ENCODE data around the gene GADD45A.

The GADD45A gene

GRCh38 chr1:67685067-67685557 is at the start of gene GADD45A:
TSS of gene GADD45A (plus strand) at chr1:67685201. CDS start at chr1:67685495, 294 bp downstream.
- Histone ChIP-seq H3K4me3 (ENCODE audit: low read depth, low read length) (peak within 1 kb of the TSS; percentile 94), H3K36me3 (replicated peaks) (peaks cover 34% of the 10 kb centered on the region), H3K27ac (peak within 1 kb of the TSS; percentile 92), H3K27me3 (replicated peaks) (no peaks in the 10 kb centered on the region)
- peak; percentile 99 for DNase-seq
- in situ Hi-C loops (cut with HindIII; ENCODE audit: low pct_ligation_motif_present, low sequenced_read_pairs): loop anchor here (25.0 kb wide), 1 partner anchor 148 kb away; no protein-coding TSS in a partner anchor
- TF ChIP-seq CTCF (IDR thresholded peaks at IDR 0.05; ENCODE audit: low read depth, low read length, missing control alignments): no peak

GRCh38 chr1:67636146-67636545 is 48.9 kb upstream of the GADD45A start:
- DNase-seq: no peak
- Histone ChIP-seq H3K4me3 (ENCODE audit: low read depth, low read length) (no peak overlapping the region), H3K27ac (no peak overlapping the region), H3K27me3 (replicated peaks) (no peaks in the 10 kb centered on the region), H3K36me3 (replicated peaks) (no peaks in the 10 kb centered on the region)
- in situ Hi-C loops (cut with HindIII; ENCODE audit: low pct_ligation_motif_present, low sequenced_read_pairs): no loop called here
- TF ChIP-seq CTCF (IDR thresholded peaks at IDR 0.05; ENCODE audit: low read depth, low read length, missing control alignments): no peak

GRCh38 chr1:67639361-67639760 is 45.6 kb upstream of the GADD45A start:
- in situ Hi-C loops (cut with HindIII; ENCODE audit: low pct_ligation_motif_present, low sequenced_read_pairs): no loop called here
- no peak for TF ChIP-seq CTCF (IDR thresholded peaks at IDR 0.05; ENCODE audit: low read depth, low read length, missing control alignments)
- H3K36me3 ChIP-seq (replicated peaks): no peaks in the 10 kb centered on the region
- no peak for DNase-seq
- no peak overlapping the region for H3K27ac ChIP-seq
- H3K27me3 ChIP-seq (replicated peaks): no peaks in the 10 kb centered on the region
- H3K4me3 ChIP-seq (ENCODE audit: low read depth, low read length): no peak overlapping the region

GRCh38 chr1:67642629-67643028 is 42.4 kb upstream of the GADD45A start:
- no peaks in the 10 kb centered on the region for H3K27me3 ChIP-seq (replicated peaks)
- H3K27ac ChIP-seq: no peak overlapping the region
- H3K4me3 ChIP-seq (ENCODE audit: low read depth, low read length): no peak overlapping the region
- in situ Hi-C loops (cut with HindIII; ENCODE audit: low pct_ligation_motif_present, low sequenced_read_pairs): no loop called here
- no peak for DNase-seq
- H3K36me3 ChIP-seq (replicated peaks): no peaks in the 10 kb centered on the region
- no peak for TF ChIP-seq CTCF (IDR thresholded peaks at IDR 0.05; ENCODE audit: low read depth, low read length, missing control alignments)

- Histone ChIP-seq H3K27ac (no peak overlapping the region), H3K27me3 (replicated peaks) (no peaks in the 10 kb centered on the region), H3K4me3 (ENCODE audit: low read depth, low read length) (no peak overlapping the region), H3K36me3 (replicated peaks) (no peaks in the 10 kb centered on the region)
- in situ Hi-C loops (cut with HindIII; ENCODE audit: low pct_ligation_motif_present, low sequenced_read_pairs): no loop called here
- no peak for TF ChIP-seq CTCF (IDR thresholded peaks at IDR 0.05; ENCODE audit: low read depth, low read length, missing control alignments)
- DNase-seq: no peak
Measured at GRCh38 chr1:67644566-67644965, 40.4 kb upstream of the GADD45A start.

- H3K36me3 ChIP-seq (replicated peaks): no peaks in the 10 kb centered on the region
- no peak for TF ChIP-seq CTCF (IDR thresholded peaks at IDR 0.05; ENCODE audit: low read depth, low read length, missing control alignments)
- no peak overlapping the region for H3K4me3 ChIP-seq (ENCODE audit: low read depth, low read length)
- in situ Hi-C loops (cut with HindIII; ENCODE audit: low pct_ligation_motif_present, low sequenced_read_pairs): no loop called here
- H3K27ac ChIP-seq: no peak overlapping the region
- peak; percentile 40 for DNase-seq
- no peaks in the 10 kb centered on the region for H3K27me3 ChIP-seq (replicated peaks)
Measured at GRCh38 chr1:67645495-67646144, 39.4 kb upstream of the GADD45A start.

Measured in brain microvascular endothelial cell (primary cell).